K562 (cell line): ENCODE measurements around the gene LIFR. TPM values are rescaled to one million over a fixed set of nuclear protein-coding genes. Genes with fewer than 3 reads are reported as not detected.

ENCODE experiments used
- ATAC-seq: fragments of 200-7000 bp; cut with Tn5 transposase; 3 replicates; pipeline ENCODE4 v1.9.1; 2020; ENCODE audit warnings: moderate library complexity
- BruUV-seq: library from RNA; stranded (reverse); fragments of 400-500 nt; replicated peaks from 2 replicates; lab custom pipeline; 2021; lab: Mats Ljungman, UMichigan
- CTCF ChIA-PET: fragments of 300-600 bp; formaldehyde crosslinking; extraction: SDS; loops from one replicate; lab custom pipeline; 2021; ENCODE audit warnings: low intra/inter-chr PET ratio; lab: Yijun Ruan, JAX
- POLR2A ChIA-PET: fragments of 300-600, 350-650 bp; sonication (Branson Sonifier 250); formaldehyde crosslinking; extraction: SDS; loops from one replicate; lab custom pipeline; 2021; ENCODE audit warnings: antibody characterized with exemption, inconsistent platforms; lab: Yijun Ruan, JAX
- DNase-seq, 4 experiments: peaks; one replicate each; pipeline versions ENCODE4 v3.0.0 to v3.0.0-alpha.2; 2011 to 2018; ENCODE audit warnings: low spot score in 3 of 4, mixed read lengths in 3 of 4; ENCODE audit errors: extremely low read depth in 1 of 4
- FAIRE-seq: peaks from 2 replicates; lab custom pipeline; 2011; peaks lifted over from hg19 to GRCh38; lab: Jason Lieb, UNC
- H2AFZ ChIP-seq: 2 replicates; pipeline ENCODE4 v1.6.0; 2011; ENCODE audit warnings: low read depth, low read length, control low read depth, inconsistent platforms
- H3K27ac ChIP-seq: fragments of 200-600 bp; 3 replicates; pipeline ENCODE4 v1.8.0; 2011; ENCODE audit warnings: low read depth, mild to moderate bottlenecking, control low read depth, inconsistent platforms, low read length, moderate library complexity, mixed read lengths; ENCODE audit errors: extremely low read depth
- H3K27me3 ChIP-seq, 2 experiments: fragments of 300-600 bp in 1 of 2; 2 replicates in 1 of 2; 3 replicates in 1 of 2; pipeline versions ENCODE4 v1.6.0 to v1.8.0; 2011; ENCODE audit warnings: inconsistent platforms in 2 of 2, low read length in 2 of 2, mild to moderate bottlenecking in 1 of 2, mixed read lengths in 1 of 2, moderate library complexity in 1 of 2; ENCODE audit not compliant: control insufficient read depth in 2 of 2, insufficient read depth in 2 of 2
- H3K36me3 ChIP-seq: fragments of 300-600 bp; 3 replicates; pipeline ENCODE4 v1.8.0; 2011; ENCODE audit warnings: mild to moderate bottlenecking, low read length, inconsistent platforms; ENCODE audit not compliant: control insufficient read depth, insufficient read depth
- H3K4me1 ChIP-seq, 2 experiments: fragments of 200-600 bp in 1 of 2; replicated peaks in 1 of 2; 2 replicates in 1 of 2; 3 replicates in 1 of 2; pipeline versions ENCODE4 v1.5.1 to v1.8.0; 2011; ENCODE audit warnings: inconsistent platforms in 2 of 2, low read length in 2 of 2, mild to moderate bottlenecking in 1 of 2, mixed read lengths in 1 of 2, moderate library complexity in 1 of 2; ENCODE audit not compliant: control insufficient read depth in 2 of 2, insufficient read depth in 2 of 2
- H3K4me2 ChIP-seq: 2 replicates; pipeline ENCODE4 v1.6.1; 2011; ENCODE audit warnings: low read length, control low read depth, inconsistent platforms, mixed read lengths; ENCODE audit not compliant: insufficient read depth
- H3K4me3 ChIP-seq: fragments of 200-600 bp; sonication (generic), shearing (Covaris generic); 2 replicates; pipeline ENCODE4 v1.5.1; 2016; ENCODE audit warnings: control low read depth, inconsistent platforms
- H3K79me2 ChIP-seq: fragments of 200-600 bp; 3 replicates; pipeline ENCODE4 v1.8.0; 2011; ENCODE audit warnings: low read length, inconsistent platforms; ENCODE audit not compliant: control insufficient read depth, insufficient read depth
- H3K9ac ChIP-seq, 2 experiments: 2 replicates each; pipeline versions ENCODE4 v1.6.0 to v1.6.1; 2011; ENCODE audit warnings: low read depth in 2 of 2, low read length in 2 of 2, control low read depth in 1 of 2, inconsistent platforms in 1 of 2, mild to moderate bottlenecking in 1 of 2, mixed read lengths in 1 of 2; ENCODE audit not compliant: insufficient read depth in 1 of 2
- H3K9me1 ChIP-seq: one replicate; pipeline ENCODE4 v1.6.0; 2011; ENCODE audit warnings: inconsistent platforms, mild to moderate bottlenecking, low read length, moderate library complexity; ENCODE audit not compliant: control insufficient read depth, insufficient read depth
- H3K9me3 ChIP-seq: replicated peaks from 2 replicates; pipeline ENCODE4 v1.5.1; 2011; ENCODE audit warnings: low read depth, low read length, inconsistent platforms; ENCODE audit not compliant: control insufficient read depth, insufficient read depth
- H4K20me1 ChIP-seq: replicated peaks from 2 replicates; pipeline ENCODE4 v1.6.1; 2011; ENCODE audit warnings: low read length, inconsistent platforms, mixed read lengths; ENCODE audit not compliant: control insufficient read depth, insufficient read depth
- CTCF ChIP-seq, 3 experiments: IDR thresholded peaks in 2 of 3; conservative IDR thresholded peaks in 1 of 3; 2 replicates each; pipeline ENCODE4 v1.5.1; 2011 to 2012; ENCODE audit warnings: low read length in 3 of 3, mild to moderate bottlenecking in 3 of 3, control low read depth in 2 of 3, improper control_type of control experiment in 1 of 3, inconsistent platforms in 1 of 3, low read depth in 1 of 3, mixed read lengths in 1 of 3, moderate library complexity in 1 of 3; ENCODE audit not compliant: insufficient read depth in 2 of 3
- DDX20 ChIP-seq: fragments of 450-650 bp; IDR thresholded peaks from 2 replicates; pipeline ENCODE4 v1.6.1; 2016; ENCODE audit warnings: missing genetic modification characterization, low read depth, mild to moderate bottlenecking, missing compliant biosample characterization, moderate library complexity
- NR1H2 ChIP-seq: sonication (generic); formaldehyde crosslinking; IDR thresholded peaks from 2 replicates; pipeline ENCODE4 v1.4.0; 2020; ENCODE audit warnings: mild to moderate bottlenecking, missing genetic modification reagents
- REST ChIP-seq, 2 experiments: fragments of 450-650 bp; formaldehyde crosslinking in 1 of 2; IDR thresholded peaks; 2 replicates each; pipeline versions ENCODE4 v1.4.0 to v1.6.1; 2014 to 2020; ENCODE audit warnings: mild to moderate bottlenecking in 2 of 2, borderline replicate concordance in 1 of 2, low read depth in 1 of 2
- SRSF3 ChIP-seq: fragments of 200-400 bp; formaldehyde crosslinking; IDR thresholded peaks from 2 replicates; pipeline ENCODE4 v1.6.1; 2016; ENCODE audit warnings: mild to moderate bottlenecking, low read length, moderate library complexity; ENCODE audit not compliant: insufficient read depth
- ZNF224 ChIP-seq: sonication (generic); formaldehyde crosslinking; IDR thresholded peaks from 2 replicates; pipeline ENCODE4 v1.8.0; 2022; ENCODE audit warnings: mild to moderate bottlenecking, missing genetic modification reagents
- WGBS: fragments of 100-300 bp; shearing (Covaris generic); methylation state at CpG from one replicate; pipeline ENCODE4 v1.1.6; 2016; ENCODE audit warnings: low coverage, mixed read lengths; ENCODE audit not compliant: insufficient coverage; ENCODE audit errors: missing lambda C conversion rate; 5-methylcytosine and 5-hydroxymethylcytosine counted together
- in situ Hi-C: fragments of 300-500 bp; cut with MboI; formaldehyde crosslinking; loops from 4 replicates; pipeline ENCODE4 v1.15.0; 2018; ENCODE audit warnings: inconsistent platforms, mixed read lengths
- intact Hi-C: fragments of 100-400 bp; cut with micrococcal nuclease; formaldehyde crosslinking; loops from 2 replicates; pipeline ENCODE4 v1.14.2; 2022
- polyA plus RNA-seq, 8 experiments: library from polyadenylated mRNA; depleted of rRNA in 4 of 8; stranded (reverse) in 5 of 8; unstranded in 3 of 8; fragments of >200 nt; fragmentation: Nextera tagmentation in 2 of 8; fragmentation: Illumina TruSeq in 1 of 8; extraction: Ambion mirVana in 2 of 8; extraction: Trizol in 1 of 8; gene quantifications; 2 replicates each; pipeline versions ENCODE4 v1.2.1 to v1.2.3, GENCODE V29; 2011 to 2014; ENCODE audit warnings: inconsistent platforms in 1 of 8, missing spikeins in 1 of 8
- total RNA-seq, 7 experiments: library from RNA; depleted of rRNA in 6 of 7; stranded (reverse); fragments of >200 nt in 6 of 7; fragmentation: Illumina TruSeq in 2 of 7; extraction: Trizol in 2 of 7; gene quantifications; 2 replicates each; pipeline versions ENCODE4 v1.2.1 to v1.2.3, GENCODE V29; 2011 to 2021; ENCODE audit warnings: low replicate concordance in 1 of 7

The LIFR gene
- total and polyA plus RNA-seq, 9 of the 15 experiments (the other 6 are each of a cell fraction or from before 2014, with no cell fraction given): 0.43 to 5.7 (median 3.3) TPM

- TF ChIP-seq NR1H2 (CRISPR knock-in tag) (no peak), SRSF3 (no peak)
Observed at GRCh38 chr5:38553001-38553521, 3.4 kb downstream of the LIFR start (continued).

GRCh38 chr5:38551030-38552017, 5.1 kb downstream of the LIFR start:
- ChIA-PET CTCF (interaction anchor here (0.6 to 1.6 kb wide), 3 partner anchors 109 to 116 kb away, joined by 3 to 5 read pairs (median 3); no protein-coding TSS in a partner anchor), POLR2A (interaction anchor here (1.1 kb wide), 1 partner anchor 10 kb away, joined by 3 read pairs; no protein-coding TSS in a partner anchor)
- Histone ChIP-seq H3K9me3 (no peaks in the 10 kb centered on the region), H3K9ac (no peak overlapping the region), H3K79me2 (no peaks in the 10 kb centered on the region), H3K27ac (no peak overlapping the region), H3K4me3 (no peak overlapping the region), H3K9me1 (no peaks in the 10 kb centered on the region), H3K36me3 (no peaks in the 10 kb centered on the region), H3K4me2 (no peak overlapping the region), H2AFZ (no peak overlapping the region), H3K4me1 (peaks cover 0 to 6% of the 10 kb centered on the region in 2 experiments; a peak in 3 of 5 replicates), H3K27me3 (peaks cover 0 to 5% of the 10 kb centered on the region in 2 experiments; a peak in 2 of 5 replicates), H4K20me1 (0 out of 2 replicates have a peak, but pooled peaks cover 7% of the 10 kb centered on the region)
- intact Hi-C loops (loop anchor here (2.0 kb wide), 3 partner anchors 111 to 259 kb away; no protein-coding TSS in a partner anchor), in situ Hi-C loops (no loop called here)
- DNase-seq (peak; percentile 17 to 37 (median 22)), ATAC-seq (peak; percentile 79), FAIRE-seq (peak; percentile 51)
- WGBS: 8% methylated on average over 10 of the region's 10 CpGs
- no TSS peak for BruUV-seq
- TF ChIP-seq ZNF224 (CRISPR knock-in tag): no peak
- TF ChIP-seq DDX20: no peak
- TF ChIP-seq REST (IDR thresholded peaks at IDR 0.05; ENCODE audit: borderline replicate concordance): peak; percentile 53; the same call in 1 of the 2 replicates
- no peak for TF ChIP-seq REST (CRISPR knock-in tag; IDR thresholded peaks at IDR 0.05; ENCODE audit: low read depth)
- peak; percentile 65 to 68 (median 68) for TF ChIP-seq CTCF (IDR thresholded peaks at IDR 0.05 in 2 of 3, conservative IDR thresholded peaks at IDR 0.05 in 1 of 3; ENCODE audit: insufficient read depth in 2 of 3, low read depth in 1 of 3, low read length in 3 of 3)
